Measurements from ENCODE around the gene APBB2.

Gene APBB2

GRCh38 chr4:40874331-40874730 is 340.0 kb downstream of the APBB2 start:
- TF ChIP-seq CTCF (conservative IDR thresholded peaks at IDR 0.05) = no peak

GRCh38 chr4:40871695-40872250 is 342.6 kb downstream of the APBB2 start:
- TF ChIP-seq CTCF (conservative IDR thresholded peaks at IDR 0.05) = no peak
- no peak overlapping the region for H3K27ac ChIP-seq

More at GRCh38 chr4:40874331-40874730, 340.0 kb downstream of the APBB2 start:
- H3K27ac ChIP-seq = no peak overlapping the region

- no peak for TF ChIP-seq CTCF (conservative IDR thresholded peaks at IDR 0.05)
- H3K27ac ChIP-seq = no peak overlapping the region
These were observed 344.2 kb downstream of the APBB2 start for GRCh38 chr4:40870150-40870549.

- no peak for TF ChIP-seq CTCF (conservative IDR thresholded peaks at IDR 0.05)
- H3K27ac ChIP-seq = no peak overlapping the region
These were observed 348.6 kb downstream of the APBB2 start for GRCh38 chr4:40865696-40866095.

GRCh38 chr4:40864531-40864930 is 349.8 kb downstream of the APBB2 start:
- TF ChIP-seq CTCF (conservative IDR thresholded peaks at IDR 0.05) = no peak
- H3K27ac ChIP-seq = no peak overlapping the region

GRCh38 chr4:40858962-40859361 is 355.4 kb downstream of the APBB2 start:
- no peak for TF ChIP-seq CTCF (conservative IDR thresholded peaks at IDR 0.05)
- no peak overlapping the region for H3K27ac ChIP-seq

GRCh38 chr4:40857956-40858355 is 356.4 kb downstream of the APBB2 start:
- no peak overlapping the region for H3K27ac ChIP-seq
- TF ChIP-seq CTCF (conservative IDR thresholded peaks at IDR 0.05) = no peak

All from VCaP (cell line).